CD14-positive monocyte (primary cell): ENCODE measurements around the gene TNS4. TPM values are rescaled to one million over a fixed set of nuclear protein-coding genes. Genes with fewer than 3 reads are reported as not detected.

ENCODE experiments used
- DNase-seq, 3 donors: peaks; one replicate each; pipeline ENCODE4 v3.0.0-alpha.2; 2011 to 2022
- H2AFZ ChIP-seq: 2 replicates; pipeline ENCODE4 v1.6.0; 2012; ENCODE audit warnings: mild to moderate bottlenecking, low read depth, low read length, inconsistent platforms; ENCODE audit not compliant: insufficient read depth, poor library complexity, severe bottlenecking
- H3K27ac ChIP-seq, 2 donors: 1 replicate in 1 of 2; 2 replicates in 1 of 2; pipeline ENCODE4 v1.5.1; 2012 to 2013; ENCODE audit warnings: low read length in 2 of 2, control low read depth in 1 of 2, inconsistent platforms in 1 of 2, low read depth in 1 of 2, mild to moderate bottlenecking in 1 of 2
- H3K27me3 ChIP-seq, 2 donors: one replicate each; pipeline versions ENCODE4 v1.6.0 to v1.6.1; 2011 to 2013; ENCODE audit warnings: low read length in 2 of 2; ENCODE audit not compliant: control insufficient read depth in 2 of 2, insufficient read depth in 2 of 2
- H3K36me3 ChIP-seq, 2 donors: replicated peaks in 1 of 2; 1 replicate in 1 of 2; 2 replicates in 1 of 2; pipeline versions ENCODE4 v1.5.1 to v1.6.1; 2012 to 2013; ENCODE audit warnings: low read length in 2 of 2, control low read depth in 1 of 2, inconsistent platforms in 1 of 2, mild to moderate bottlenecking in 1 of 2; ENCODE audit not compliant: insufficient read depth in 2 of 2, control insufficient read depth in 1 of 2
- H3K4me1 ChIP-seq, 2 donors: 1 replicate in 1 of 2; 2 replicates in 1 of 2; pipeline versions ENCODE4 v1.5.1 to v1.6.1; 2012 to 2013; ENCODE audit warnings: low read length in 2 of 2, control low read depth in 1 of 2, inconsistent platforms in 1 of 2, mild to moderate bottlenecking in 1 of 2, moderate library complexity in 1 of 2; ENCODE audit not compliant: insufficient read depth in 2 of 2, control insufficient read depth in 1 of 2
- H3K4me2 ChIP-seq: replicated peaks from 2 replicates; pipeline ENCODE3; 2012; ENCODE audit warnings: low read length, moderate library complexity, mild to moderate bottlenecking; ENCODE audit not compliant: poor library complexity, severe bottlenecking; ENCODE audit errors: extremely low read depth
- H3K4me3 ChIP-seq, 3 experiments: fragments of 200-600 bp in 1 of 3; sonication (generic) in 1 of 3; replicated peaks in 1 of 3; 1 replicate in 2 of 3; 2 replicates in 1 of 3; pipeline ENCODE4 v1.5.1; 2011 to 2013; ENCODE audit warnings: low read length in 3 of 3, mild to moderate bottlenecking in 3 of 3, control low read depth in 2 of 3, low read depth in 2 of 3, inconsistent platforms in 1 of 3, moderate library complexity in 1 of 3
- H3K79me2 ChIP-seq: 2 replicates; pipeline ENCODE4 v1.6.0; 2012; ENCODE audit warnings: mild to moderate bottlenecking, control low read depth, inconsistent platforms, low read length, moderate library complexity; ENCODE audit not compliant: insufficient read depth
- H3K9ac ChIP-seq: 2 replicates; pipeline ENCODE4 v1.6.0; 2017; ENCODE audit warnings: low read length, mild to moderate bottlenecking; ENCODE audit not compliant: insufficient read depth, poor library complexity, severe bottlenecking
- H3K9me3 ChIP-seq, 2 donors: replicated peaks in 1 of 2; 1 replicate in 1 of 2; 2 replicates in 1 of 2; pipeline versions ENCODE4 v1.5.1 to v1.6.1; 2012 to 2013; ENCODE audit warnings: low read length in 2 of 2, control low read depth in 1 of 2; ENCODE audit not compliant: control insufficient read depth in 1 of 2, insufficient read depth in 1 of 2
- H4K20me1 ChIP-seq: 2 replicates; pipeline ENCODE4 v1.6.0; 2012; ENCODE audit warnings: mild to moderate bottlenecking, low read length, control low read depth, moderate library complexity; ENCODE audit not compliant: insufficient read depth
- H3K27ac Mint-ChIP-seq, 7 donors: one replicate each; pipeline ENCODE4 v1.8.0; 2020; ENCODE audit warnings: mild to moderate bottlenecking in 7 of 7, mixed read lengths in 7 of 7, moderate library complexity in 6 of 7, inconsistent platforms in 2 of 7
- H3K27me3 Mint-ChIP-seq, 3 donors: one replicate each; pipeline ENCODE4 v1.8.0; 2021 to 2022; ENCODE audit warnings: low read depth in 3 of 3, mild to moderate bottlenecking in 3 of 3, mixed read lengths in 3 of 3, moderate library complexity in 3 of 3, inconsistent platforms in 1 of 3
- H3K36me3 Mint-ChIP-seq, 2 donors: one replicate each; pipeline ENCODE4 v1.8.0; 2020; ENCODE audit warnings: mixed read lengths in 2 of 2, inconsistent platforms in 1 of 2, mild to moderate bottlenecking in 1 of 2
- H3K4me1 Mint-ChIP-seq: one replicate; pipeline ENCODE4 v1.8.0; 2020; ENCODE audit warnings: mild to moderate bottlenecking, mixed read lengths
- H3K4me3 Mint-ChIP-seq, 2 donors: one replicate each; pipeline ENCODE4 v1.8.0; 2020; ENCODE audit warnings: mild to moderate bottlenecking in 2 of 2, mixed read lengths in 2 of 2, moderate library complexity in 1 of 2
- H3K9me3 Mint-ChIP-seq, 7 donors: one replicate each; pipeline ENCODE4 v1.8.0; 2020 to 2022; ENCODE audit warnings: mixed read lengths in 7 of 7, mild to moderate bottlenecking in 6 of 7, moderate library complexity in 6 of 7, inconsistent platforms in 2 of 7
- CTCF ChIP-seq: fragments of 200-600 bp; IDR thresholded peaks from one replicate; pipeline ENCODE4 v1.8.0; 2022; ENCODE audit warnings: antibody characterized with exemption, mild to moderate bottlenecking
- WGBS: methylation state at CpG from one replicate; pipeline ENCODE4 v1.1.5; 2013; ENCODE audit warnings: missing lambda C conversion rate; ENCODE audit not compliant: insufficient coverage; 5-methylcytosine and 5-hydroxymethylcytosine counted together
- intact Hi-C, 2 donors: fragments of 100-400 bp; cut with micrococcal nuclease; formaldehyde crosslinking; loops; one replicate each; pipeline versions ENCODE4 v1.15.0 to v1.15.1; 2023
- polyA plus RNA-seq, 3 donors: library from polyadenylated mRNA; depleted of rRNA in 1 of 3; unstranded in 2 of 3; stranded (reverse) in 1 of 3; fragments of 300-500 nt in 2 of 3; fragments of >200 nt in 1 of 3; fragmentation: Illumina TruSeq in 2 of 3; gene quantifications; 1 replicate in 2 of 3; 2 replicates in 1 of 3; pipeline ENCODE4 v1.2.3, GENCODE V29; 2012 to 2021

The TNS4 gene
- polyA plus RNA-seq, 3 donors = not detected

- 97% methylated on average over 13 of the region's 18 CpGs for WGBS
These were observed 40.6 kb upstream of the TNS4 start for GRCh38 chr17:40541873-40542557.

More at GRCh38 chr17:40541873-40542557, 40.6 kb upstream of the TNS4 start:
- H3K4me1 ChIP-seq = no peaks in the 10 kb centered on the region
- no peaks in the 10 kb centered on the region for H3K27me3 ChIP-seq
- H3K4me1 Mint-ChIP-seq = peaks cover 7% of the 10 kb centered on the region
- no peaks in the 10 kb centered on the region for H3K9me3 ChIP-seq
- no peak overlapping the region for H2AFZ ChIP-seq
- no peak for TF ChIP-seq CTCF
- no peak overlapping the region for H3K9ac ChIP-seq
- no peak overlapping the region for H3K27ac ChIP-seq
- no peaks in the 10 kb centered on the region for H3K79me2 ChIP-seq
- H3K4me2 ChIP-seq = no peak overlapping the region
- no peak overlapping the region for H3K4me3 Mint-ChIP-seq
- peak overlapping the region in 1 of 7 donors; percentile 33 for H3K27ac Mint-ChIP-seq
- no peaks in the 10 kb centered on the region for H3K9me3 Mint-ChIP-seq
- H3K36me3 ChIP-seq = no peaks in the 10 kb centered on the region
- no peaks in the 10 kb centered on the region for H3K36me3 Mint-ChIP-seq
- H3K4me3 ChIP-seq = no peak overlapping the region
- H4K20me1 ChIP-seq = no peaks in the 10 kb centered on the region
- DNase-seq = no peak
- H3K27me3 Mint-ChIP-seq = peaks cover 5 to 8% (median 8%) of the 10 kb centered on the region in 3 donors
- intact Hi-C loops = no loop called here
